Posterior vena cava (tissue), 2 donors: ENCODE results near the gene DBX1. TPM values are rescaled to one million over a fixed set of nuclear protein-coding genes. Genes with fewer than 3 reads are reported as not detected.
A peak's percentile ranks its signal among the peaks of the same experiment; 100 is the strongest.
"Not testable (repeated sequence)": the region's sequence is repeated elsewhere in the genome, so short reads cannot be mapped to it uniquely, and the experiment has no call there.

Source experiments
- DNase-seq: peaks from one replicate; pipeline ENCODE4 v3.0.0-alpha.2; 2020; ENCODE audit warnings: low spot score
- intact Hi-C, 2 donors: fragments of 100-400 bp; cut with DNase I; formaldehyde crosslinking; loops; one replicate each; pipeline versions ENCODE4 v1.14.1 to v1.14.2; 2022 to 2023
- total RNA-seq, 2 donors: library from RNA; stranded (reverse); fragmentation: NEBNext Ultra II Directional; extraction: Animal tissue kit (Norgen Biotek cat#: 25700); gene quantifications; one replicate each; pipeline ENCODE4 v1.2.1, GENCODE V29; 2021
- donor health status: DM: yes; HTN: yes; CAD: no.
- donor health status: DM: yes; HTN: yes; CAD: no.

Gene DBX1
- total RNA-seq, 2 donors from 2014 or later, result not detected

DNA sequence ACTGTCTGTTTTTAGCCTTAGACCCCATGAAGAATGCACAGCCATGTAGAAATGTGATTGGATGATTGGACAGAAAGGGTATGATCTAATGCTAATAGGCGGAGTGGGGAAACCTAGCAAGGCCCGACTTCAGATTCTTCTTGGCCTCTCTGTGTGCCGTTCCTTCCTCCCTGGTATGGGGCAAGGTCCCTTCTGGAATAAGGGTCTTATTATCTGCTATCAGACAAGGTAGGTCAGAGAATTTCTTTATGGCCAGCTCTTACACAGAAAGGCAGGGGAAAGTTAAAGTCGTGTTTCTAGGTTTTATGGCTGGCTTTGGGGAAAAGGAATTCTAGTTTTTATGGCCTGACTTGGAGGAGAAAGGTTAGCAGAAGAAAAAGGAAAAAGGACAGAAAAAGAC lies 30.6 kb downstream of the DBX1 start:
- intact Hi-C loops, result loop anchor here in 1 of 2 donors (5.0 to 10.0 kb wide), 2 partner anchors 182 to 235 kb away; partner anchors contain the start of gene HTATIP2
- DNase-seq, result no peak

DNA sequence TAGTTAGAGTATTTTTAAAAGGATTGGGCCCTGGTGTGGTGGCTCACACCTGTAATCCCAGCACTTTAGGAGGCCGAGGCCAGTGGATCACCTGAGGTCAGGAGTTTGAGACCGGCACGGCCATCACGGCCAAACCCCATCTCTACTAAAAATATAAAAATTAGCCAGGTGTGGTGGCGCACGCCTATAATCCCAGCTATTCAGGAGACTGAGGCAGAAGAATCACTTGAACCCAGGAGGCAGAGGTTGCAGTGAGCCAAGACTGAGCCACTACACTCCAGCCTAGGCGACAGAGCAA lies 31.8 kb downstream of the DBX1 start:
- not testable (repeated sequence) for DNase-seq
- intact Hi-C loops, result loop anchor here in 1 of 2 donors (10.0 kb wide), 1 partner anchor 236 kb away; the partner anchor contains the start of gene HTATIP2

DNA sequence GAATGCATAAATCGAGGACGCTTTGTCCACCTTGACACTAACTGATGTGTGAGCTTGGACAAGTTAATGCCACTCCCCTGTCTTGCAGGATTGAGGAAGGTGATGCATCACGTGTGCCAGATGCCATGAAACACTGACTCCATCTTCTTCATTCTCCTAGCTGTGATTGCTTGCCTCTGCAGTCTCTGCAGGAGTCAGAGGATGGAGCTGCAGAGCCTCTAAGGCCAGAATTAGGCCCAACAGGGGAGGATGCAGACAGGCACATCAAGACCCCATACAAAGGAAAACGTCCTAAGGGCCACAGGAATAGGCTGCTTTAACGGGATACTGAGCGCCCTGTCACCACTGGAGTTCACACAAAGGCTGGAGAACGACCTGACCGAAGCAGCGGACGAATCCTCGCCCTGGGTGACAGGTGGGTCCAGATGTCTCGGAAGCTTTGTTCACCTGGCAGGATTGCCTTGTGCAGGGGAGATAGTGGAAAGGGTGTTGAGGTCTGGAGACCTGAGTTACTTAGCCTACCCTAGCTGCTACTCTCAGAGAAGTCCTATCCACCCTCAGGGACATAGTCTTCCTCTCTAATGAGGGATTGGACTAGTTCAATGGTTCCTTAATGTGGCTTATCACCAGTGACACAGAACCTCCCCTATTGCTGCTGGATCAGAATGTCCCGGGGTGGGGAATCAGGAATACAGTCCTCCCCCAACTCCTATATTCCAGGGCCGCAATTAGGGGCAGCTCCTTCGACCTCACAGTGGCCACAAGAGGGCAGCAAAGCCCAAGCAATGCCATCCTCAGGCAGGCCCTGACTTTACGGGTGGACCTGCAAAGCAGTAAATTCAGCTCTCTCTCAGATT lies 32.4 kb downstream of the DBX1 start:
- DNase-seq, result peak; percentile 91
- intact Hi-C loops, result loop anchor here (1.0 to 10.0 kb wide), 2 partner anchors 177 to 237 kb away; partner anchors contain the start of gene HTATIP2 (in 1 of the 2)

DNA sequence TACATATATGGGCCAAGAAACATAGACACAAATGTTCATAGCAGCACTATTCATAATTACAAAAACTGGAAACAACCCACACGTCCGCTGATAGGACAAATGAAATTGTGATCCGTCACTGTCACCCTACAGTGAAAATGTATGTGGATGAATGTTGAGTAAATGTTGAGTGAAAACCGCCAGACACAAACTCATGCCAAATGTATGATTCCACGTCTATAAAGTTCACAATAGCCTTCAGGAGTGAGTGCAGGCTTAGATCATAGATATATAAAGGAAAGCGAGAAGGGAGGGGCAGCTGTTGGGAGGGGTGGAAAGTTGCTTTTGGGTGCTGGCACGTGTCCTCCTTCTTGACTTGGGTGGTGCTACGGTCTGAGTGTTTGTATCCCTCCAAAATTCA lies 33.6 kb downstream of the DBX1 start:
- DNase-seq, result no peak
- intact Hi-C loops, result loop anchor here (1.0 to 10.0 kb wide), 2 partner anchors 175 to 238 kb away; partner anchors contain the start of gene HTATIP2 (in 1 of the 2)

DNA sequence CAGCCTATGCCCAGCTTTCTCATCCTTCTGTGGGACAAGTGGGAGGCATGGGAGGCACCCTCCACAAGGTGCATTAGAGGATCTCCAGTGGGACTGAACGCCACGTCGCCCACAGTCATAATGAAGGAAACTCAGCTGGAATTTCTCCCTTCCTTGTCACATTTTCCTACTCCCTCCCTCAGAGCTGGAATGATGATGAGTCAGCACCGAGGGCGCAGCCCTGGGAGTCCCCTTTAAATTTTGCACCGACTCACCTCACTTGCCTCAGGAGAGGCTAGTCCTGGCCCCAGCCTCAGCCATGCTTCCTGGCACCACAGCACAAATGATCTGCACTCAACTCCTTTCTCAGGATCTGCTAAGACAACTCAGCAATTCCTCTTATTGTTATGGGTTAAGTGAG lies 34.3 kb downstream of the DBX1 start:
- intact Hi-C loops, result loop anchor here in 1 of 2 donors (10.0 kb wide), 1 partner anchor 239 kb away; the partner anchor contains the start of gene HTATIP2
- DNase-seq, result no peak

DNA sequence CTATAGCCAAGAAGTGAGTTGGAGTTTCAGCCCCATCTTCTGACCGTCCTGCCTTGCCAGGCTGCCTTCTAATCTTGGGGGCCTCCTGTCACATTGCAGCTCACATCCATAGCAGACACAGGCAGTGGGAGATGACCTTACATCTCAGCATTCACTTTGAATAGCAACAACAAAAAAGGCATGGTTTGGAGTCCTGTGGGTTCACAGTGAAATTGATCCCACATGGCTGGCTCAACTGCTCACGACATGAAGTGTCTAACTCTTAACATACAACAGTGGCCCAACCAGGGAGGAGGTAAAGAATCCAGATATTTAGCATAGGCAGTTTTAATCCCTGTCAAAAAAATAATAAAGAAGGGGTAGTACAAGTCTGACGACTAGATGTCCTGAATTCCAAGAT lies 38.1 kb downstream of the DBX1 start:
- no peak for DNase-seq
- intact Hi-C loops, result loop anchor here in 1 of 2 donors (10.0 kb wide), 1 partner anchor 243 kb away; the partner anchor contains the start of gene HTATIP2

DNA sequence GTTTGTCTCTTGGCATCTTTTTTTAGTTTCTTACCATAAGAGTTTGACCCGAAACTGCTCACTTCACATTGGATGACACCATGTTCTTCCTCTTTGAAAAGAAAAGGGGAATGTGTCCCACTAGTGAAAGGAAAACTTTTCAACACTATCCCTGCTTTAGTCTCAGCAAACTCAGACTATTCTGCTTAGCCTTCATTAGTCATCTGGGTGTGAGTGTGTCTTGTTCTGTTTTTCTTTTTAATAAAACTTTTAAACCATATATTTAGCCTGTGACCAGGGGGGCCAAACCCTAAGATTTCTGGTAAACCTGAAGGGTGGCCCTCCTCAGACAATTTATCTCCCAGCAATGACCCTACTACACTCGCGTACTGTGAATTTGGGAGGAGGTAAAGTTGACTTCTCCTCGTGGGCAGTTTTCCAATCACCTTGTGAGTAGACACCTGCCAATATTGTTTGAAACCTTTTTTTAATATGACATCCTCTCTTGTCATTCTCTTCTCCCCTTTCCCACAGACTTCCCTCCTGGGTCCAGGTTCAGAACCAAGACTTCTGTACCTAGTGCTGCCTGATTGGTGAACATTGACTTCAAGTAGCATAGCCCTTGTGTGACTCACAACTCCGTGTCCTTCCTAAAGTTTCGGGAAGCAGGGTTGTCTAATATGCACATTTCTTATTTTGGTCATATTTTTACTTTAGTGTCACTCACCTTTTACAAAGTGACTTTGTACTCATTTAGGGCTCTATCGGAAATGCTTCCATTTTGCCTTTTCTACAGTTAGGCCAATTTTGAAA lies 39.9 kb downstream of the DBX1 start:
- intact Hi-C loops, result loop anchor here in 1 of 2 donors (10.0 kb wide), 1 partner anchor 244 kb away; the partner anchor contains the start of gene HTATIP2
- no peak for DNase-seq

DNA sequence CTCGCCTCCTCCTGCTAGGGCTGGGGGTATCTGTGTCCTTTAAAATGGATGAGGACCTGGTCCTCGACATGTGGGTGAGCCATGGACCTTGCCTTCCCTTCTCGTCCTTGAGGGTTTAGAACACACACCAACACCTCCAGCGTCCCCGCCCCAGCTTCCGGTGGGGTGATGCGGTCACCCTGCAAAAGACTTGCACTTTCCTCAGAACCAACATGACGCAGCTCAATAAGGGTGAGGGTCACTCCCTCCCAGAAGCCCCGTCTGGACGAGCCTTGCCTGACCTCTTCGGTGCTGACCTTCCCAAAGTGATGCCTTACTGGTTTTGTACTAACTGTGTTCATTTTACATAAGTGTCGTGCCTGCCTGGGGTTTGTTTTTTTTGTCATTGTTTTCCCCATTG lies 41.0 kb downstream of the DBX1 start:
- intact Hi-C loops, result loop anchor here in 1 of 2 donors (10.0 kb wide), 1 partner anchor 165 kb away; no protein-coding TSS in a partner anchor
- DNase-seq, result no peak

DNA sequence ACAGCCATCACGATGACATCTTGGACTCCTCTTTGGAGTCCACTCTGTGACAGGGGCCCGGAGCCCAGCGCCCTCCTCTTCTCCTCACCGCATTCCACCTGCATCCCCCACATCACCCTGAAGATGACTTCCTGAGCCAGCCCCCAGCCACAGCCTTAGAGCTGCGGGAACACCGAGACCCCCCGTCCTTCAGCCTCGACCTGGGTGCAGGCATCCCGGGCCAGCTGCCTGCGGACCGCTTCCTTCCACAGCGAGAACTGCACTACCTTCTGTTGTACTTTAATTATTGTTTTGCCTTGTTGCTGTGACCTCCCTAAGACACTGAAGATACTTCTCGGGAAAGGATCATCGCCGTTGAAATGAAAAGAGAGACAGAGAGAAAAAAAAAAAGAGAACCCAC lies 42.1 kb downstream of the DBX1 start:
- DNase-seq, result no peak
- intact Hi-C loops, result loop anchor here in 1 of 2 donors (10.0 kb wide), 1 partner anchor 163 kb away; no protein-coding TSS in a partner anchor

DNA sequence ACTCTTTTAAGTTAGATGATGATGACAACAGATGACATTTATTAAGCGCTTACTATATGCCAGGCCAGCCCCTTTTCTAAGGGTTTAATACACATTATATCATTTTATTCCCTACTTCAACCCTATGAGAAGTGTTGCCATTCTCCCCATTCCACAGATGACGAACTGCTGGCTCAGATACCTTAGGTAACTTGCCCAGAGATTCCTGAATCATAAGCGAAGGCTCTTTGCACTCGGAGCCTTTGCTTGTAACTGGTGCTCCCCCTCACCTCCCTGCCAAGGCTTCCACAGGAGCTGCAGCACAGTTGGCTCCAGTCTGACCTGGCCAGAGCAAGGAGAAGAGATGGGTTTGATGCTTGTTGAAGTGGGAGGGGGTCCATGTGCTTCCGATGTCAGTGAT lies 43.0 kb downstream of the DBX1 start:
- no peak for DNase-seq
- intact Hi-C loops, result loop anchor here in 1 of 2 donors (10.0 kb wide), 1 partner anchor 162 kb away; no protein-coding TSS in a partner anchor

DNA sequence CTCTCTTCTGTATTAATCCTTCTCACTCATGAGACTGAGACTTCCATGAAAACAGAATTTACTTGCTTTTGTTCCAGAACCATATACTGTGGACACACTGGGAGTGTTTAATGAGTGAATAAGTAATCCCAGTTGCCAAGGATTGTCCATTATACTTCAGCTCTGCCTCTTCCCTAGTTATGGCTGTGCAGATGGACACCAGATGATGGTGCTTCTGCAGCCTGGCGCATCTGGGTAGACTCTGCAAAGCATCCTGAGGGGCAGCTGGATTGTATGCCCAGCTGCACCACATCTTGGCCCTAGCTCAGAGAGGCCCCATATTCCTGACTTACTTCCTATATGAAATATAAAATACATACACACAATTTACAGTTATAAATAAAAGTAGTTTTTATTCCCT lies 43.5 kb downstream of the DBX1 start:
- DNase-seq, result no peak
- intact Hi-C loops, result loop anchor here in 1 of 2 donors (10.0 kb wide), 1 partner anchor 162 kb away; no protein-coding TSS in a partner anchor

DNA sequence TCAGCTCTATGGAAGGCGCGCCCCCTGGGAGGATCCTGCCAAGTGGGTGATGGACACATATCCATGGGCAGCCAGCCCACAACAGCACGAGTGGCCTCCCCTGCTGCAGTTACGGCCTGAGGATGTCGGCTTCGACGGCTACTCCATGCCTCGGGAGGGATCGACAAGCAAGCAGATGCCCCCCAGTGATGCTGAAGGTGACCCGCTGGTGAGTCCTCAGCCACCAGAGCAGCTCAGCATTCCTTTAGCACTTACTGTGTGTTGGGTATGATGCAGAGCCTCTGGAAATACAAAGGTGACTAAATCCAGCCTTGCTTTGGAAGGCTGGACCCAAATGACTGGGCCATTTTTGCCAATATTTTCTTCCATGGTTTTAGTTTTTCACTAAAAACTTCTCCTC lies 45.7 kb downstream of the DBX1 start:
- intact Hi-C loops, result loop anchor here in 1 of 2 donors (10.0 kb wide), 1 partner anchor 160 kb away; no protein-coding TSS in a partner anchor
- no peak for DNase-seq

DNA sequence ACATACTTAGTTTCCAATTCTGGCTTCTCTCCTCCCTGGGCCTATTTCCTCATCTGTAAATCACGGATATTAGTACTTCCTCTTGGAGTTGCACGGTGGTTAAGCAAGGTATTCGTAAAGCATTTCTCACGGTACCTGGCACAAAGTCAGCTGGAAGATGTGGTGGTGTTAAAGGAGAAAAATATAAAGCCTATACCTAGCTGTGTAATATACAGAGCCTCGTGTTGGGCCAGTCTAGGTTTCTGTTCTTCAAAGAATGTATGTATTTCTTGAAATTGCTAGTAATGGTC lies 47.2 kb downstream of the DBX1 start:
- no peak for DNase-seq
- intact Hi-C loops, result loop anchor here in 1 of 2 donors (10.0 kb wide), 1 partner anchor 158 kb away; no protein-coding TSS in a partner anchor

DNA sequence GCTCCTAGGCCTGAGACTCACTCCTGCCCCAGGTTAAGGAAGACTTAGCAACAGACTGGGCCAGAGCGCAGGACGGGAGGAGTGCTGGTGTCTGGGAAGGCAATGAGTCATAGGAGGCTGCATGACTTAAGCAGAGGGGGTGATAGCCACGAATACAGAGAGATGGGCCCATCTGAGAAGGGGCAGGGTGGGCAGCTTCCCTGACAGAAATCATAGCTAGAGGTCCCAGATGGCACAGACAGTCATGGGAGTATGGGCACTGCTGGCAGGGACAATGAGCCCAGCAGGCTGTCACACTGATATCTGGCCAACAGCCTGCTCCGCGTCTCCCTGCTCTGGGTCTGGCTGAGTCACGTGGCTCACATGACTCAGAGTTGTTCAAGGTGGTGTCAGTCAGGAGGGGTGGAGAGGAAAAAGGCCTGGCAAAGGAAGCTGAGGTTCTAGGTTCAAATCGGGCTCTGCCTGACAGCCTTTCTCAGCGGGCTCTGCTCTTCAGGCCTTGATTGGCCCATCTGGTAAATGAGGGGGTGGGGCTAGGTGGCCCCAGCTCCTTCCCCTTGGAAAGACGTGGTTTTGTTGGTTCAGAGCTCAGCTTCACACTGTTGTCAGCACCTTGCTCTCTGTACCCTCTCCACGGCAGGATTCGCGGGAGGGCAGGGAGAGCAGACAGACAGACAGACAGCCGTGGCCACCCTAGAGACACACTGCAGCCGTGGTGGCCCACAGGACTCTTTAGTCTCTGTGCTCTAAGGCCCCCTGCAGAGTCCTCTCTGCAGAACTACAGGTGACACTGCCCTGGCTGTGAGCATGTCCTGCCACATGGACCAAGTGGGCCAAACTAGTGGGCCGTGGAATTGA lies 47.8 kb downstream of the DBX1 start:
- peak; percentile 92 for DNase-seq
- intact Hi-C loops, result loop anchor here in 1 of 2 donors (10.0 kb wide), 1 partner anchor 158 kb away; no protein-coding TSS in a partner anchor

DNA sequence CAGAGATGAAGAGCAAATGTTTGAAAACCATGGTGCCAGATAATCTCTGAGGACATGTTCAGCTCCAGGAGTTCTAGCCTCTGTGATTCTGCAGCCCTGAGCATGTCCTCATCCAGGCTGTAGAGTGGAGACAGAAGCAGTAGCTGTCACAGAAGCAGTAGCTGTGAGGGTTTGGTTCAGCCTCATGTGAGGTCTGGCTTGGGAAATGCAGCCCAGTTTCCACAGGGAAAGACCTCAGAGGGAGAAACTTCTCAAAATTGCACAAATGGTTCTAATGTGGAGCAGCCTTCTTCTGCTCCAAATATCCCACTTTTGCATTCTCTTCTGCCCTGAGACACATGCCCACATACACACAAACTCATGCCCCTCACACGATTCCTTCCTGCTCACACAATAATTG lies 48.4 kb downstream of the DBX1 start:
- intact Hi-C loops, result loop anchor here in 1 of 2 donors (10.0 kb wide), 1 partner anchor 157 kb away; no protein-coding TSS in a partner anchor
- no peak for DNase-seq

DNA sequence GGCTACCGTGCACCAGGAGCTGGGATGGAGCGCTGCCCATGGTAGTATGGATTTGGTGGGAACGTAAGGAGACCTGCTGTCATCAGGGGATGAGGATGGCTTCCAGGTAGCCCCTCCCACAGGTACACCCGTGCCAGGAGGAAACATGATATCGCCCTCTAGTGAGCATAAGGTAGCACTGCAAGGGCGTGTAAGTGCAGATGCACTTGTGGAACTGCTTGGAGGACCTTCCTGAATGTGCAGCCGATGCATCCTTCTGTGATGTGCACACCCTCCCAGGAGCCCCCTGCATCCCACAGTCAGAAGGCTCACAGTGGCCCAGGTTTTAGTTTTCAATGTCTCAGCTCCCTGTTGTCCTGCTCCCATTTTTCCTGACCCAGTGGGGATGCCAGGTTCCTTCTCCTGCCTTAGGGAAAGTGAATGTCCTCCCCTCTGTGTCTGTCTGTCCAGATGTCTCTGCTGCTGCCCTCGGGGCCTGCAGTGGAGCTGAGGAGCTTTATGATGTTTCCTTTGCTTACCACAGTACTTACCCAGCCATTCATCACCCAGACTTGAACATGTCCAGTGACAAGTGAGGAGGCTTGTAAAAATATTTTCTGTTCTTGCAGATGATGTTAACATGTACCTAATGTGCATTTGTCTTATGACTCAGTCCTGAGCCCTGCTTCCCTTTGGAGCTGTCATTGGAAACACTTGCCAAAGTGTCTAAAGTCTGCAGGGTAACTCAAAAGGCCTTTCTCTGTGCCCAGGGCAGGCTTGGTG lies 49.2 kb downstream of the DBX1 start:
- no peak for DNase-seq
- intact Hi-C loops, result loop anchor here in 1 of 2 donors (10.0 kb wide), 1 partner anchor 156 kb away; no protein-coding TSS in a partner anchor

DNA sequence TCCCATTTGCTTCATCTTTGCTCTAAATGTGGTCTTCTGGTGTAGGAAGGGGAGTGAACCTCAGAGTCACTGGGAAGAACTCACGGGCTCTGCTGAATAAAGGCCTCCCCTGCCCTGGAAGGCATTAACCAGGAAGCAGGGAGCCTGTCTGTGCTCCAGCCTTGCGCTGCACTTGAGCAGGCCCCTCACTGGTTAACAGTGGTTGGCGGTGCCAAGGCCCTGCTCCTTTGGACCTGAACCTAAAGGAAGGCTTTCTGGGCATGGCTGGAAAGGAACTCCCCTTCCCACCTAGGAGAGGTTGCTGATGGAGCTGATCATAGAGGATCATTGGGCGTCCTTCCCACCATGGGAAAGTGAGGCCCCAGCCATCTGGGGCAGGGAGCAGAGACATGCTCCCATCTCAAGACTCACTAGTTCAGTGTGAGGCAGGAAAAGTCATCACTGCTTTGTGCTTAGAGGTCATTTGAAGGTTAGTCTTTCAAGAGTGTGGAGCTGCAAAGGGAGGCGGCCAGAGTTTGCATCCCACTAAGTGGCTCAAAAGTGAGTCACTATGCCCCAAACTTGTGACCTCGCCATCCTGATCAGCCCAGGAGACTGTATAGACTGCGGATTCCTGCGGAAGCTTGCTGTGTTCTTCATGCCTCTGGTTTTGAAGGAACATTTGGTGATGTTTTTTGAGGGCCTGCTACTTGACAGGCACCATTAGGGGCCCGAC lies 50.4 kb downstream of the DBX1 start:
- intact Hi-C loops, result loop anchor here in 1 of 2 donors (10.0 kb wide), 1 partner anchor 155 kb away; no protein-coding TSS in a partner anchor
- DNase-seq, result peak; percentile 54
